IPS-NIHi7 (cell line): ENCODE measurements around the gene COPE.
A peak's percentile ranks its signal among the peaks of the same experiment; 100 is the strongest.
"Not testable (repeated sequence)": the region's sequence is repeated elsewhere in the genome, so short reads cannot be mapped to it uniquely, and the experiment has no call there.

ENCODE experiments used
- DNase-seq: peaks from one replicate; pipeline ENCODE4 v3.0.0; 2012; ENCODE audit warnings: mixed read lengths; ENCODE audit errors: extremely low spot score

Gene COPE

DNA sequence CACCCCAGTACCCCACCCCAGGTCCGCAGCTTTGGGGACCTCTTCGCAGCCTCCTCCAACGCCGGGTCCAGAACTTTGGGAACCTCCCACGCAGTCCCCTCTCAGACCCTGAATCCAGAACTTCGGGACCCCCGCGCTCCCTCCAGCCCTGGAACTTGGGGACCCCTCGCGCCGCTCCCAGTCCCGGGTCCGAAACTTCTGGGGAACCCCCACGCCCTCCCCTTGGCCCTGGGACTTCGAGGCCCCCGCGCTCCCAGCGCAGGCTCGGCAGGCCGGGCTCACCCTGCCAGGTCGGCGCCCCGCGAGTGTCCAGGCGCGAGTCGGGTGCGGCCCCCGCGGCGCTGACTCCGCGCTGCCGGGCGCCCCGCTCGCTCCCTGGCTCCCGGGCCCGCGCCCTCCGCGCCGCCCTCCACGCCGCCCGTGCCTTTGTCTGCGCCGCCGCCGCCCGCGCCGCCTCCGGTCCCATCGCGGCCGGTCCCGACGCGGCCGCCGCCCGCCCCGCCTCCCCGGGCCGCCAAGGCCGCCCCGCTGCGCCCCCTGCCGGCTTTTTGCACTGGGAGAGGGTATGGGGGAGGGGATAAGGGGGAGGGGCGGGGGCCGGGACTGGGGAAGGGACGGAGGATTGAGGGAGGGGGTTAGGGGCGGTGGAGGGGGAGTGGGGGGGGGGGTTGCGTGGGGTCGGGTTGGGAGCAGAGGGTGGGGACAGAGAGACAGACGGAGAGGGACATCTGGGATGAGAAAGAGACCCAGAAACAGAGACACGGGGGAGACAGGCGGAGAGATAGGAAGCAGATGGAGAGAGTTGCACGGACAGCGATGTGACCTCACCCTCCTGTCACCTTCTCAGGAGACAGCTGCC lies 21.8 kb upstream of the COPE start, which contains the start of gene HOMER3:
Gene HOMER3 (minus strand): TSS at position 449 of the 859 bp plus-strand sequence. CDS start 2,235 bp downstream, outside the sequence.
- peak; percentile 93 for DNase-seq

DNA sequence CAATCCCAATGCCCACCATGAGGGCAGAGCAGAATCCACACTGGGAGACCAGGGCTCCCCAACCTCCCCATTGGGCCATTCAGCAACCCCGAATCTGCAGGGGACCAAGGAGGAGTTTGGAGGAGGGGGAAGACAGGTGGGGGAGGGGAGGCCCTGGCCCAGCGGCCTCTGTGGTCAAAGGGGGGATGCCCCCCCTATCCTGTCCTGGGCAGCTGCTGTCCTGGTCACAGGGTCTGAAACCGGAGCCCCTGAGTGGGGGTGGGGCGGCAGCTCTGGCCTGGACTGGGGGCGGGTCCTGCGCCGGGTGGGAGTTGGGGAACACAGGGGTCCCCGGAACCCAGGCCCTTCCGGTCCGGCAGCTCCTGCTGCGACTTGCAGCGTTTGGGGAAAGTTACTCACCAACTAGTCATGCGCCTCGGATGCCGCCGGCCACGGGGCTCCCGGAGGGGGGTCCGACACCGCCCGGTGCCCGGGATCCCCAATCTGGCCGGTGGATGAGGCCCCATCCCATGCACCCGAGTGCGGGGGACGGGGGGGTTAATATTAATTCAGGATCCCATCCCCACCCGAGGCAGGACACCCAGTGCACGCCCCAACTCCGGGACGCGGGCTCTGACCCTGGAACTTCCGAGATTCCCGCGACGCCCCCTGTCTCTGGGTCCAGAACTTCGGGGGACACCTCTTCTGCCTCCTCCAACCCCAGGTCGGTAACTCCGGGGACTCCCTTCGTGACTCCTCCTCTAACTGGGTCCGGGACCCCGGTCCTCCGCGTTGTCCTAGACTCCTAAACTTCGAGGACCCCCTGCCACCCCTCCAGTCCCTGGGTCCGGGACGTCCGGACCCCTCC lies 21.0 kb upstream of the COPE start:
- DNase-seq, result peak; percentile 77

DNA sequence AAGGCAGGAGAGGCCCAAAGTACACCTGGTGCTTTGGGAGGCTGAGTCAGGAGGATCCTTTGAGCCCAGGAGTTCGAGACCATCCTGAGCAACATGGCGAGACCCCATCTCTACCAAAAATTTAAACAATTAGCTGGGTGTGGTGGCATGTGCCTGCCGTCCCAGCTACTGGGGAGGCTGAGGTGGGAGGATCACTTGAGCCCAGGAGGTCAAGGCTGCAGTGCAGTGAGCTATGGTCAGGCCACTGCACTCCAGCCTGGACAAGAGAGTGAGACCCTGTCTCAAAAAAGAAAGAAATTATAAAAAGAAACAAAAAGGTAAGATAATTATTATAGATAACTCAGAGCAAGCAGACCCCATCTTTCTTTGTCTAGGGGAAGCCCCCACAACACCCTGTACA lies 20.0 kb upstream of the COPE start:
- DNase-seq, result no peak

DNA sequence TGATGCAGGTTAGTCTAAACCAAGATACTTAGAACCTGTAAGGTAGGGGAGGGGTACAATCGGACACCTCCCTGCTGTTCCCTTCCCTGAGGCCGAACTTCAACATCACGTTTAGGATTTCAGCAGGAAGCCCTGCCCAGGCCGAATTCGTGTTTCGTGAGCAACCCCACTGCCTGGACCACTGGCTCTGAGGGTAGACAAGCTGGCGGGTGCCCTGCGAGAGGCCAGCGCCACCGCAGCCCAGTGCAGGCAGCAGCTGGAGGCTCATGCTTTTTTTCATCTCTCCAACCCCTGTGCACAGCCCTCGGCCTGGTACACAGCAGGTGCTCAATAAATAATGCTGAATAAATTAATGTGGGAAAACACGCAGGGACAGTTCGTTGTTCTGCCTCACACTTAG lies 14.1 kb upstream of the COPE start:
- no peak for DNase-seq

DNA sequence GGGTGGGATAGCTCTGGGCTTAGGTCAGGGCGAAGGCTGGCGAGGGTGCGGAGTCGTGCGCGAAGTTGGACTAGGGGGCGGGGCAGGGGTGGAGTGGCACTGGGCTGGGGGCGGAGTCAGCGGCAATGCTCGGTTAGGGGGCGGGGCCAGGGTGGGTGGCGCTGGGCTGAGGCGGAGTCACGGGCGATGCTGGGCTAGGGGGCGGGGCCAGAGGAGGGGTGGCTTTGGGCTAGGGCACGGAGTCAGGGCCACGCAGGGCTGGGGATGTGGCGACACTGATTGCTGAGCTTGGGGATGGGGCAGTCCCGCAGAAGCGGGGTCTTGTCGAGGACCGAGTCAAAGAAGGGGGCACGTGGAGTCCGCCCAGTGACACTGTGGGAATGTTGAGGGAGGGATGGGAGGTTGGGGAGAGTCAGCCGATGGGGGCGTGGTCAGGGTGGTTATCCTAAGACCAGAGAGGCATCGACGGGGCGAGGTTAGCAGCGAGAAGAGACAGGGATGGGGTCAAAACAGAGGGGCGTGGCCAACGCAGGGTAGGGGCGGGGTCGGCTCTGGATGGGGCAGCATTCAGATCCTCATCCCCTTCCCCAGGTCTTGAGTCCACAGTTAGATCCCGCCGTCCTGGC lies 13.1 kb upstream of the COPE start:
- peak; percentile 97 for DNase-seq

DNA sequence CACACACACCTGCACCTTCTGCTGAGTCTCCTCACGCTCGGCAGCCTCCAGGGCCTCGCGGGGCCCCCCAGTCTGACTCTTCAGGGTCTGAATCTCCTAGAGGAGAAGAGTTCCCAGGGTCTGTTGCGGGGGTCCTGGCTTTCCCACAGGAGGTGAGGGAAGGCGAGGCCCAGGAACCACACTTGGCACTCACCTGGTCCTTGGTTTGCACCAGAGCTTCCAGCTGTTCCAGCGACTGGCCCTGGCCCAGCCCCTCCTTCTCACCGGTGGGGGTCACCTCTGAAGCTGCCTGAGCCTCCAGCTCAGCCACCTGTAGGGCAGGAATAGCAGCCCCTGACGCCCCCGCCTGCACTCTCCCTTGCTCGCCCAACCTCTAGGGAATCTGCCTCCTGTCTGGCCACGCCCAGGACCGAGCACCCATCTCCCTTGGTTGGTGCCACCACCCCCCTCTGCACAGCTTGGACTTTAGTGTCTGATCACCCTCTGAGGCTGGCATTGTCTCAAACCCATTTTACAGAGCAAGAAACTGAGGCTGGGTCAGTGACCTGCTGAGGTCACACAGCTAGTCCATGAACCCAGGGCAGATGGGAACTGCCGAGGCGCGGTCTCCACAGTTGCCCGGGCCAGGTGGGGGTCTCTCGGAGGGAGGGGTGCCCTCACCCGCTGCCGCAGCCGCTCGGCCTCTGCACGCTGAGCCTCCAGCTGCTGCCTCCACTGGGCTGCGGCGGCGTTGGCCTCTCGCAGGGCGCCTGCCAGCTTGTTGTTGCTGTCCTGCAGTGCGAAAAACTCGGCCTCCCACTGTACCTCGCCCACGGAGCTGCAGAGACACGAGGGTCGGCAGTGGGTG lies 12.4 kb upstream of the COPE start:
- no peak for DNase-seq

DNA sequence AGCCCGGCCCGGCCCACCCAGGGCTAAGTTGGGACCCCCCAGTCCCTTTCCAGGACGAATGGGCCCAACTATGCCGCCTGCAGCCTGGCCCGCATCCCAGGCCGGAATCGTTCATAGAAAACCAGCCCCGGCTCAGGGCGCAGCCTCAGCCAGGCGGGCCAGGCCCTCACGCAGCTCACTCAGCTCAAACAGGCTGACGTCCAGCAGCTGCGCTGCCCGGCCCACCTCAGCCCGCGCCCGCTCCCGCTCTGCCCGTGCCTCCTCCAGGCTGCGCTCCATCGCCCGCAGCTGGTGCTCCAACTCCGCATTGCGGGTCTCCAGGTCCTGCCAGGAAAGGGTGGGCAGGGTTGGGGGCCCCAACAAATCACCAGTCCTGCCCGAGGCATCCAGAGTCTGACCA lies 10.1 kb upstream of the COPE start:
- no peak for DNase-seq

DNA sequence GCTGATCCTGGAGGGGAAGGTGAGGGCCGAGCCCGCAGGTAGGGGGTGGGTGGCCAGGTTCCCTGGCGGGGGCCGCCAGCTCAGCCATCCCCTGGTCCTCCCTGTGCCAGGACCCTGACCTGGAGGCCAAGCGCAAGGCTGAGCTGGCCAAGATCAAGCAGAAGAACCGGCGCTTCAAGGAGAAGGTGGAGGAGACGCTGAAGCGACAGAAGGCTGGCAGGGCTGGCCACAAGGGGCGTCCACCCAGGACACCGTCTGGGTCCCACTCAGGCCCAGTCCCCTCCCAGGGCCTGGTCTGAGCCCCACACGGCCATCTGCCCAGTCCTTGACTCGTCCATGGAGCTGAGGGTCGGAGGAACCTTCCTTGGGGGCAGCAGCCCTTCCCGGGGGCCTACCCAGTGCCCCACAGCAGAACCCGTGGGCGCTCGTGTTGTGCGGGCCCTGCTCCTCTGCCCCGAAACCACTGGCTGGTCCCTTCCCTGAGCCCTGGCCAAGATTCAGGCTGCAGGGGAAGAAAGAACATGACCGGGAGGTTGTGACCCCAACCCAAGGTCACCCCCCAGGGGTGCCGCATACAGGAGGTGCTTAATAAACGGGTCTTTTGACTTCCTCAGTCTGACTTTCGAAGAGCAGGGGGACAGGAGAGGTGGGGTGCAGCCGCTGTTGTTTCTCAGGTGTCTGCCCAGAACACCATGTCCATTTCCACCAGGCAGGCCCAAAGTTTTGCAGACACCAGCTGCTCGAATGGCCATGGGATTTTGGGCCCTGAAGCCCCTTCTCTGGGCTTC lies 9.0 kb upstream of the COPE start:
- no peak for DNase-seq

DNA sequence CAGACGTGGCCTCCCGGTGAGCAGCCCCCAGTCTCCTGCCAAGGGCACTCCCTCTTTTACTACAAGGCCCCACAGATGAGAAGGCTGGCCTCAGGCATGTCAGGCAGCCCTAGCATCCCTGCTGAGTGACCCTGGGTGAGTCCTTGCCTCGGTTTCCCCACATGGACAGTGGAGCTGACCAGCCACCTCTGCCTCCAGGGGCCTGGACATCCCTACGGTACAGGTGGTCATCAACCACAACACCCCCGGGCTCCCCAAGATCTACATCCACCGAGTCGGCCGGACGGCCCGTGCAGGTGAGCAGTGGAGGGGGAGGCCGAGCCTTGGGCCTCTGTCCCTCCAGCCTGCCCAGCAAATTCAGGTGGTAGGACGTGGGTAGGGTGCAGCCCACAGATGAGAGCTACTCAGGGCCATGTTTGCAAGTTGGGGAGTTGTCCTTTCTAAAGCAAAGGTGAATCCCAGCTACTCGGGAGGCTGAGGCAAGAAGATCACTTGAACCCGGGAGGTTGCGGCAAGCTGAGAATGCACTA lies 5.6 kb upstream of the COPE start:
- no peak for DNase-seq

DNA sequence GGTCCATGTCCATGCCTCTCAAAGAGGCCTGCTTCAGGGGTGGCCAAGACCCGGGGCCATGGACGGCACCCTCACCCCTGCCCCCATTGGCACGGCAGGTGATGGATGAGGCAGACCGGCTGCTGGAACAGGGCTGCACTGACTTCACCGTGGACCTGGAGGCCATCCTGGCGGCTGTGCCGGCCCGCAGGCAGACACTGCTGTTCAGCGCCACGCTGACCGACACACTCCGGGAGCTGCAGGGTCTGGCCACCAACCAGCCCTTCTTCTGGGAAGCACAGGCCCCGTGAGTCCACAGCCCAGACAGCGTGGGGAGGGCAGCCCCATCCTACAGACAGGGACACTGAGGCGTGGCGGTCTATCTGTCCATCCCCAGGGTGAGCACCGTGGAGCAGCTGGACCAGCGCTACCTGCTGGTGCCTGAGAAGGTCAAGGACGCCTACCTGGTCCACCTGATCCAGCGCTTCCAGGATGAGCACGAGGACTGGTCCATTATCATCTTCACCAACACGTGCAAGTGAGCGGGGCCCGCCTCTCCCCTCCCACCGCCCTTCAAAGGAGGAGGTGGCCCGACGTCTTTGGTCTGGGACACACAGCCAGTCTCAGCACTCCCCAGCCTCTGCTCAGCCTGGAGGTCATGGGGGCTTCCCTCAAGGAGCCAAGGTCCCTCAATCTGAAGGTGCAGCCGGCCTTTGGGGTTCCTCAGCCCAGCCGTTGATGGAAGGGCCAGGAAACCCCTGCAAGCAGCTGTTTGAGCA lies 3.2 kb upstream of the COPE start:
- DNase-seq, result no peak

DNA sequence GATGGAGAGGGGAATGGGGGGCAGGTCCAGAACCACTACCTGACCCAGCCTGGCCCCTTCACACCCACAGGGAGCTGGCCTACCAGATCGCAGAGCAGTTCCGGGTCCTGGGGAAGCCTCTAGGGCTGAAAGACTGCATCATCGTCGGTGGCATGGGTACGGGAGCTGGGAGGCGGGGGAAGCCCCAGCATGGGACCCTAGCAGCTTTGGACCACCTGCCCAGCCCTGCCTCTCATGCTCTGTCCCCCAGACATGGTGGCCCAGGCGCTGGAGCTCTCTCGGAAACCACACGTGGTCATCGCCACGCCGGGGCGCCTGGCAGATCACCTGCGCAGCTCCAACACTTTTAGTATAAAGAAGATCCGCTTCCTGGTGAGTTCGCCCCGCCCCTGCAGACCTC lies 2.4 kb upstream of the COPE start:
- DNase-seq, result no peak

DNA sequence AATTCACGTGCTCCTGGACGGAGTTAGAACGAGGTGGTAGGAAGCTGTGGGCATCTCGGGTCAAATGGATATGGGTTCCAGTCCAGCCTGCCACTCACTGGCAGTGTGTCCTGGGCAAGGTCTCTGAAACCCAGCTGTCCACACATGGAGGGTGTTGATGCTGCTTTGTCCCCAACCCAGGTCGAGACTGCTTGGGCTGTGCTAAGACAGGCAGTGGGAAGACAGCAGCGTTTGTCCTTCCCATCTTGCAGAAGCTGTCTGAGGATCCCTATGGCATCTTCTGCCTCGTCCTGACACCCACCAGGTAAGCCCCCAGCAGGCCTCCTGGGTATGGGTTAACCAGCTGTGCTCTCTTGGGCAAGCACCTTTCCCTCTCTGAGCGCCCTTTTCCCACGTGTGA lies 1.2 kb upstream of the COPE start:
- no peak for DNase-seq

DNA sequence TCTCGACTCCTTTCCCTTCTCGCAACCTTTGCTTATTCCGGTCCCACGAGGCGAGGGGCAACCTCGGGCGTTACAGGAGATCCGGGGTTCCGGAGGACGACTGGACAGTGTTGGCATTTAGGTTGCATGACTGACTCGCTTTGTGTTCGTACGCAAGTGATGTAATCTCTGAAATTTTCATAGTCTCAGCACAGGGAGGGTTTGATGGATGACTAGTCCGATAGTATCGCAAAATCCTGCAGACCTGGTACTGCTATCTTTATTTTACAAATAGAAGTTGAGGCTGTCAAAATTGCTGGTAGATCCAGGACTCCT lies 670 bp upstream of the COPE start:
- DNase-seq, result no peak

DNA sequence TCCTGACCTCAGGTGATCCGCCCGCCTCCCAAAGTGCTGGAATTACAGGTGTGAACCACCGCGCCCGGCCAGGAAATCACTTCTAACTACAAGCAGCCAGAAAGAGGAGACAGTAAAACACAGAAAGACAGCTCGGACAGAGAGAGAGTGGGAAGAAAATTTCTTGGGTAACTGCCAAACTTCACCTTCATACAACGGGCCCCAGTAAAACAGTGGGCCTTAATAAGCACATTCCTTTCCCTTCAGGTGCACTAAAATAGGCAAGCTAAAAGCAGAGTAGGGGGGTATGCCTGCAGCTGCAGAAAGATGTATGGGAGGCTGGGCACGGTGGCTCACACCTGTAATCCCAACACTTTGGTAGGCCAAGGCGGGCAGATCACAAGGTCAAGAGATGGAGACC lies 1.6 kb downstream of the COPE start:
- DNase-seq, result not testable (repeated sequence)

DNA sequence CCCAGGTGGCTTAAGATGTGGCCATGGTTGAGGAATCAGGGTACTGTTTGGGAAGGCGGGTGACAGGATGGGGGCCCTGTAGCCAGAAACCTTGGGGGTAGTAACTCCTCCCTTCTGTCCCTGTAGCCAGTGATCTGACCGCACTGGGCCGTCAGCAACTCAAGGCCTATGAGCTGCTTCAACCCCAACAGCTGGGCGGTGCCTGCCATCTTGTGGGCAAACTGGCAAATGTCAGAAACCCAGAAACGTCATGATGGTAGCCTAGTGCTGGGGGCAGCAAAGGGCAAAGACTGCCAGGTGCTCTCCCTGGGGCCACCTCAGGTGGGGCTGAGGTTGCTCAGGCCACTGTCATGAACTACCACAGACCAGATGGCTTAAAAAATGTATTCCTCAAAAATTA lies 3.5 kb downstream of the COPE start:
- DNase-seq, result peak; percentile 65

DNA sequence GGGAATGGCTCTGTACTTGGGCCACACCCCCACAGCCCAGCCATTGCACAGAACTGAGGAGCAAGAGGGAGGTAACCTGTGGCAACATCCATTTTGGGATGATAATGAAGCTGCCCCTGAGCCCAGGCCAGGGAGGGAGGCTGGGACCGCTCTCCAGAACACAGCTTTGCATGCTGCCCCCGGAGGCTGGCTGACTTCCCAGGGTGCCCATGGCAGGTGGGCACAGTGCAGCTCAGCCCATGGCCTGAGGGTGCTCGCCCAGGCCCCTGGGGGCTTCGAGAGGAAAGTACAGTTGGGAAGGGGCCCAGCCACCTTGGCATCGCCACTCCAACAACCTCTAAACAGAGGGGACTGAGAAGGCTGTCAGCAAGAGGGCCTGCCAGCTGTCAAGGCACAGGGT lies 5.7 kb downstream of the COPE start:
- DNase-seq, result no peak

DNA sequence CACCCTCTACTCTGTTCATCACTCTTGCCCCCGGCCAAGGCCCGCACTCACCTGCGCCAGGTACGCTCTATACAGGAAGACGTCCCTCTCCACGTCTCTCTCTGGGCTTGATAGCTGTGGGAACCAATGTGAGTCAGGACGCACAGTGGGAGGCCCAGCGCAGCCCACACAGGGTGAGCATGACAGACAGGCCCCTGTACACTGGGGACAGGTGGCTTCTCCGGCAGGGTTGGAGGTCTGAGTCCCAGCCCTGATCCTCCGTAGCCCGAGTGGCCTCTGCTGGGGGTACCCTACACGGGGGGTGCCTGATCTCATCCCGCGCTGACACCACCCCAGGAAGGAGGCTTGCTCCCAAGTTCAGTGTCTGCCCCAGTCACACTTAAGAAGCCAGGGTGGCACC lies 6.3 kb downstream of the COPE start:
- DNase-seq, result no peak

DNA sequence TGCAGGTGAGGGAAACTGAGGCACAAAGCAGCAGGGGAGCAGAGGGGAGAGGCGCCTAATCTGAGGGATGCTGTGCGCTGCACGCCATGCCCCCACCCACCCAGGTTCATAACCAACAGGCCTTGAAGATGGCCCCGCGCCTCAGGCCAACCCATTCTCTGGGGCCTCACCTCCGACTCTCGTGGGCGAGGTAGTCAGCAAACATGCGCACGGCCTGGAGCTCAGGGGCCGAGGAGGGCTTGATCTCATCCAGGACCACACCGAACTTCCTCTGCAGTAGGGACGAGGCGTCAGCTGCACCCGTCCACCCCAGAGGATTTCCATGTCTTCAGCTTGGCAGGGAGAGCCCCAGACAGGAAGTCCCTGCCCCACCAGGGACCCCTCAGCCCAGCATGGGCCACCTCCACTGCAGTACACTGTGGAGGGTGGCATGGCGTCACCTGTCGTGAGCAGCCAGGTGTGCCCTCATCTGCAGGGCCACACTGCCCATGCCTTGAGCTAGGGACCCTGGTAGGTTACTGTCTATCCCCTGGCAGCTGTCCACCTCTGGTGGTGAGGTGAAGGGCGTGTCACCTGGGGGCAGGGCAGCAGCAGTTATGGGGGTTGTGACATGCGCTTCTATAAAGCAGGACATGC lies 8.3 kb downstream of the COPE start:
- DNase-seq, result no peak

DNA sequence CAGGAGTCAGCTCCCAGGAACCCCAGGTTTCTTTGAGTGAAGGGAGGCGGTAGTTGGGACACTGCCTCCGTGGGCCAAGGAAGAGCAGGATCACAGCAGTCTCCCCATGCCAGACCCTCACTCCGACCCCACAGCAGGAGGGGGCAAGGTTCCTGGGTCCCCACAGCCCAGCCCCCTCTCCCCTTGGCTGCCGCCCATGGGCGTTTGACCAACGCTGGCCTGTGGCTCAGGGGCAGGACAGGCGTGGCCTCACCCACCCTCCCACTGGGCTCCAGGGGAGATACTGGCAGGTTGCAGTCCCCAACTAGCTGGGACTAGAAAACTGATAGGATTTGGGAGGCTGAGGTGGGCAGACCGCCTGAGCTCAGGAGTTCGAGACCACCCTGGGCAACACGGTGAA lies 9.2 kb downstream of the COPE start:
- DNase-seq, result no peak
